Hematopoietic multipotent progenitor cell treated with erythropoietin and hydrocortisone succinate and interleukin-3 and kit ligand, for 4 days (in vitro differentiated cells): Measurements from ENCODE around the gene ALKBH4.
"Not testable (repeated sequence)": the region's sequence is repeated elsewhere in the genome, so short reads cannot be mapped to it uniquely, and the experiment has no call there.

Experiments used
- DNase-seq: peaks from one replicate; pipeline ENCODE4 v3.0.0-alpha.2; 2015

Gene ALKBH4

GRCh38 chr7:102464577-102465280 is at the start of gene ALKBH4, which contains the start of gene LRWD1:
TSS of gene ALKBH4 (minus strand) at chr7:102464863. CDS start at chr7:102464836, 27 bp downstream.
TSS of gene LRWD1 (plus strand) at chr7:102464984. CDS start at chr7:102465081, 97 bp downstream.
- peak; percentile 98 for DNase-seq

GRCh38 chr7:102512642-102513221 is 48.1 kb upstream of the ALKBH4 start:
- peak; percentile 0 for DNase-seq

- not testable (repeated sequence) for DNase-seq
Measured at GRCh38 chr7:102511860-102512522, 47.3 kb upstream of the ALKBH4 start.

GRCh38 chr7:102510575-102510974 is 45.9 kb upstream of the ALKBH4 start:
- DNase-seq: not testable (repeated sequence)

- DNase-seq: not testable (repeated sequence)
Measured at GRCh38 chr7:102507410-102508088, 42.9 kb upstream of the ALKBH4 start.

GRCh38 chr7:102505298-102506185 is 40.9 kb upstream of the ALKBH4 start:
- DNase-seq: not testable (repeated sequence)

GRCh38 chr7:102503141-102503540 is 38.5 kb upstream of the ALKBH4 start:
- not testable (repeated sequence) for DNase-seq

GRCh38 chr7:102498321-102498720 is 33.7 kb upstream of the ALKBH4 start:
- not testable (repeated sequence) for DNase-seq

- DNase-seq: not testable (repeated sequence)
Measured at GRCh38 chr7:102497308-102497707, 32.6 kb upstream of the ALKBH4 start.

GRCh38 chr7:102496861-102497260 is 32.2 kb upstream of the ALKBH4 start:
- peak; percentile 0 for DNase-seq

GRCh38 chr7:102494473-102495149 is 29.9 kb upstream of the ALKBH4 start:
- not testable (repeated sequence) for DNase-seq

- not testable (repeated sequence) for DNase-seq
Measured at GRCh38 chr7:102494026-102494425, 29.4 kb upstream of the ALKBH4 start.

- peak; percentile 20 for DNase-seq
Measured at GRCh38 chr7:102493220-102493935, 28.7 kb upstream of the ALKBH4 start.

GRCh38 chr7:102490529-102491075 is 25.9 kb upstream of the ALKBH4 start:
- DNase-seq: not testable (repeated sequence)

GRCh38 chr7:102484317-102484716 is 19.7 kb upstream of the ALKBH4 start:
- DNase-seq: not testable (repeated sequence)

- DNase-seq: not testable (repeated sequence)
Measured at GRCh38 chr7:102481962-102482361, 17.3 kb upstream of the ALKBH4 start.

- peak; percentile 37 for DNase-seq
Measured at GRCh38 chr7:102479982-102480637, 15.4 kb upstream of the ALKBH4 start.

GRCh38 chr7:102479209-102479584 is 14.5 kb upstream of the ALKBH4 start:
- not testable (repeated sequence) for DNase-seq

- peak; percentile 92 for DNase-seq
Measured at GRCh38 chr7:102478314-102479208, 13.9 kb upstream of the ALKBH4 start, which contains the start of gene POLR2J. TSS of gene POLR2J (minus strand) at chr7:102478922. CDS start at chr7:102478860, 62 bp downstream.
